HepG2 (cell line): ENCODE data around the gene SLC6A12. TPM values are rescaled to one million over a fixed set of nuclear protein-coding genes. Genes with fewer than 3 reads are reported as not detected.

Source experiments
- ATF7 ChIP-seq, 2 experiments: fragments of 450-650 bp in 1 of 2; sonication (generic) in 1 of 2; formaldehyde crosslinking in 1 of 2; IDR thresholded peaks; 2 replicates each; pipeline versions ENCODE4 v1.4.0 to v1.6.1; 2016 to 2020; ENCODE audit warnings: antibody characterized with exemption in 1 of 2, mild to moderate bottlenecking in 1 of 2, missing genetic modification reagents in 1 of 2
- HDAC6 ChIP-seq: fragments of 200-600 bp; sonication (generic); IDR thresholded peaks from 2 replicates; pipeline ENCODE4 v1.7.0; 2017; ENCODE audit warnings: mild to moderate bottlenecking, antibody characterized with exemption, low read length, low read depth
- IRX3 ChIP-seq: sonication (generic); formaldehyde crosslinking; IDR thresholded peaks from 2 replicates; pipeline ENCODE4 v1.8.1; 2023; ENCODE audit warnings: mild to moderate bottlenecking, low read depth, missing genetic modification reagents, borderline replicate concordance
- KDM2A ChIP-seq: sonication (generic); formaldehyde crosslinking; IDR thresholded peaks from 2 replicates; pipeline ENCODE4 v1.4.0; 2020; ENCODE audit warnings: low read depth, missing genetic modification reagents, borderline replicate concordance
- LCORL ChIP-seq, 2 experiments: fragments of 450-650 bp in 1 of 2; sonication (generic) in 1 of 2; formaldehyde crosslinking in 1 of 2; IDR thresholded peaks; 2 replicates each; pipeline versions ENCODE4 v1.5.0 to v1.6.1; 2017 to 2020; ENCODE audit warnings: antibody characterized with exemption in 1 of 2, missing genetic modification reagents in 1 of 2
- NCOA1 ChIP-seq: sonication (generic); formaldehyde crosslinking; IDR thresholded peaks from 2 replicates; pipeline ENCODE4 v1.9.0; 2021; ENCODE audit warnings: missing genetic modification reagents
- SRY ChIP-seq: sonication (generic); formaldehyde crosslinking; IDR thresholded peaks from 2 replicates; pipeline ENCODE4 v1.8.0; 2022; ENCODE audit warnings: mild to moderate bottlenecking, missing genetic modification reagents
- THAP11 ChIP-seq: IDR thresholded peaks from 2 replicates; pipeline ENCODE4 v1.6.1; 2016; ENCODE audit warnings: missing biosample characterization, missing genetic modification reagents
- YEATS2 ChIP-seq: sonication (generic); formaldehyde crosslinking; IDR thresholded peaks from 2 replicates; pipeline ENCODE4 v1.4.0; 2020; ENCODE audit warnings: missing genetic modification reagents, borderline replicate concordance
- ZMYM4 ChIP-seq: sonication (generic); formaldehyde crosslinking; IDR thresholded peaks from 2 replicates; pipeline ENCODE4 v1.8.1; 2023; ENCODE audit warnings: mild to moderate bottlenecking, missing genetic modification reagents
- ZNF44 ChIP-seq: sonication (generic); formaldehyde crosslinking; IDR thresholded peaks from 2 replicates; pipeline ENCODE4 v1.5.1; 2020; ENCODE audit warnings: mild to moderate bottlenecking, missing genetic modification reagents
- polyA plus RNA-seq, 8 experiments: library from polyadenylated mRNA; depleted of rRNA in 3 of 8; stranded (reverse) in 7 of 8; unstranded in 1 of 8; fragments of >200 nt; fragmentation: Illumina TruSeq in 4 of 8; extraction: Trizol in 4 of 8; gene quantifications; 2 replicates each; pipeline versions ENCODE4 v1.2.1 to v1.2.3, GENCODE V29; 2011 to 2016; ENCODE audit warnings: low read depth in 4 of 8, missing spikeins in 1 of 8, mixed read lengths in 1 of 8; ENCODE audit not compliant: insufficient read depth in 1 of 8
- total RNA-seq, 5 experiments: library from RNA; depleted of rRNA; stranded (reverse); fragments of >200 nt; fragmentation: Illumina TruSeq; extraction: Trizol; gene quantifications; 2 replicates each; pipeline ENCODE4 v1.2.3, GENCODE V29; 2016; ENCODE audit warnings: low read depth in 1 of 5
- TF ChIP-seq, protein P1 (sequence below): sonication (generic); formaldehyde crosslinking; IDR thresholded peaks from 2 replicates; pipeline ENCODE4 v1.5.0; 2020; ENCODE audit warnings: mild to moderate bottlenecking, missing genetic modification reagents, moderate library complexity
- TF ChIP-seq, protein P2 (sequence below): sonication (generic); formaldehyde crosslinking; IDR thresholded peaks from 2 replicates; pipeline ENCODE4 v1.5.1; 2020; ENCODE audit warnings: missing genetic modification reagents, mild to moderate bottlenecking, borderline replicate concordance
- TF ChIP-seq, protein P3 (sequence below): sonication (generic); formaldehyde crosslinking; conservative IDR thresholded peaks from 2 replicates; pipeline ENCODE4 v1.4.0; 2020; ENCODE audit warnings: missing genetic modification reagents
- TF ChIP-seq, protein P4 (sequence below): sonication (generic); formaldehyde crosslinking; IDR thresholded peaks from 2 replicates; pipeline ENCODE4 v1.4.0; 2020; ENCODE audit warnings: missing genetic modification reagents
- TF ChIP-seq, protein P5 (sequence below): sonication (generic); formaldehyde crosslinking; IDR thresholded peaks from 2 replicates; pipeline ENCODE4 v1.8.1; 2022; ENCODE audit warnings: low read depth, mild to moderate bottlenecking, missing genetic modification reagents

Gene SLC6A12
- total and polyA plus RNA-seq, 2 of the 13 experiments (the other 11 are each of a cell fraction or from before 2014, with no cell fraction given) = 3.7 to 18.8 TPM

DNA sequence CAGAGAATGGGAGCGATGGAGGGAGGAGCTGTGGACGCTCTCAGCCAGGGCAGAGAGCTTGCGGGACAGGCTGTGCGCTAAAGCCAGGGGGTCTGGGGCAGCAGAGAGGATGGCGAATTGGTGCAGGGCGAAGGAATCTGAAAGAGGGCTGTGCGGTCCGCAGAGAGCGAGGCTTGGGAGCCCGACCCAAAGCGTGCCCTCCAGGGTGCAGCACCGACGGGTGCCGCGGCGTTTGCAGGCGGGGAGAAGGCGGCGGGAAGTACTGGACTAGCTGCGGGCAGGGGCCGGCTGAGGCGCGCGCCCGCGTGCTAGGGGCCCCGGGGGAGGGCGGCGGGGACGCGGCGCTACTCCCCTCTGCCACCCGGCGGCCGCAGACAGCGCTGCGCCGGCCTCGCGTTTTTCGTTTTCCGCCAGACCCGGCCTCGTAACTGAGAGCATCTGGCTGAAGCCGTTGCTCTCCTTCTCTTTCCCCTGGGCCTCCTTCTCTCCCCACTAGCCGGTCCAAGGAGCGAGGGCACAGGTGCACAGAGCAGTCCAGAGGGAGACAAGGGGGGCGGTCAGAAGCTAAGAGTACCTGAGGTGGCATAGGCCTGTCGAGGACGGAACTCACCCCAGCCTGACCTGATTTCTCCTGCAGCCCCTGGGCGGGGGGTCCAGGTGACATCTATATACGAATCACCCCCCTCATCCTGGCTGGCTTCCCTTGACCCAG is 24.9 kb downstream of the SLC6A12 start (continued):
- TF ChIP-seq, protein P1, sequence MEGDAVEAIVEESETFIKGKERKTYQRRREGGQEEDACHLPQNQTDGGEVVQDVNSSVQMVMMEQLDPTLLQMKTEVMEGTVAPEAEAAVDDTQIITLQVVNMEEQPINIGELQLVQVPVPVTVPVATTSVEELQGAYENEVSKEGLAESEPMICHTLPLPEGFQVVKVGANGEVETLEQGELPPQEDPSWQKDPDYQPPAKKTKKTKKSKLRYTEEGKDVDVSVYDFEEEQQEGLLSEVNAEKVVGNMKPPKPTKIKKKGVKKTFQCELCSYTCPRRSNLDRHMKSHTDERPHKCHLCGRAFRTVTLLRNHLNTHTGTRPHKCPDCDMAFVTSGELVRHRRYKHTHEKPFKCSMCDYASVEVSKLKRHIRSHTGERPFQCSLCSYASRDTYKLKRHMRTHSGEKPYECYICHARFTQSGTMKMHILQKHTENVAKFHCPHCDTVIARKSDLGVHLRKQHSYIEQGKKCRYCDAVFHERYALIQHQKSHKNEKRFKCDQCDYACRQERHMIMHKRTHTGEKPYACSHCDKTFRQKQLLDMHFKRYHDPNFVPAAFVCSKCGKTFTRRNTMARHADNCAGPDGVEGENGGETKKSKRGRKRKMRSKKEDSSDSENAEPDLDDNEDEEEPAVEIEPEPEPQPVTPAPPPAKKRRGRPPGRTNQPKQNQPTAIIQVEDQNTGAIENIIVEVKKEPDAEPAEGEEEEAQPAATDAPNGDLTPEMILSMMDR = peak; percentile 75
- TF ChIP-seq, protein P2, sequence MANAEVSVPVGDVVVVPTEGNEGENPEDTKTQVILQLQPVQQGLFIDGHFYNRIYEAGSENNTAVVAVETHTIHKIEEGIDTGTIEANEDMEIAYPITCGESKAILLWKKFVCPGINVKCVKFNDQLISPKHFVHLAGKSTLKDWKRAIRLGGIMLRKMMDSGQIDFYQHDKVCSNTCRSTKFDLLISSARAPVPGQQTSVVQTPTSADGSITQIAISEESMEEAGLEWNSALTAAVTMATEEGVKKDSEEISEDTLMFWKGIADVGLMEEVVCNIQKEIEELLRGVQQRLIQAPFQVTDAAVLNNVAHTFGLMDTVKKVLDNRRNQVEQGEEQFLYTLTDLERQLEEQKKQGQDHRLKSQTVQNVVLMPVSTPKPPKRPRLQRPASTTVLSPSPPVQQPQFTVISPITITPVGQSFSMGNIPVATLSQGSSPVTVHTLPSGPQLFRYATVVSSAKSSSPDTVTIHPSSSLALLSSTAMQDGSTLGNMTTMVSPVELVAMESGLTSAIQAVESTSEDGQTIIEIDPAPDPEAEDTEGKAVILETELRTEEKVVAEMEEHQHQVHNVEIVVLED = no peak
- TF ChIP-seq, protein P3, sequence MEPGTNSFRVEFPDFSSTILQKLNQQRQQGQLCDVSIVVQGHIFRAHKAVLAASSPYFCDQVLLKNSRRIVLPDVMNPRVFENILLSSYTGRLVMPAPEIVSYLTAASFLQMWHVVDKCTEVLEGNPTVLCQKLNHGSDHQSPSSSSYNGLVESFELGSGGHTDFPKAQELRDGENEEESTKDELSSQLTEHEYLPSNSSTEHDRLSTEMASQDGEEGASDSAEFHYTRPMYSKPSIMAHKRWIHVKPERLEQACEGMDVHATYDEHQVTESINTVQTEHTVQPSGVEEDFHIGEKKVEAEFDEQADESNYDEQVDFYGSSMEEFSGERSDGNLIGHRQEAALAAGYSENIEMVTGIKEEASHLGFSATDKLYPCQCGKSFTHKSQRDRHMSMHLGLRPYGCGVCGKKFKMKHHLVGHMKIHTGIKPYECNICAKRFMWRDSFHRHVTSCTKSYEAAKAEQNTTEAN = no peak
- peak; percentile 28; the same call in 1 of the 2 replicates for TF ChIP-seq THAP11 (CRISPR knock-in tag)
- TF ChIP-seq NCOA1 (CRISPR knock-in tag) = peak; percentile 63; the same call in 1 of the 2 replicates
- no peak for TF ChIP-seq HDAC6
- TF ChIP-seq, protein P4, sequence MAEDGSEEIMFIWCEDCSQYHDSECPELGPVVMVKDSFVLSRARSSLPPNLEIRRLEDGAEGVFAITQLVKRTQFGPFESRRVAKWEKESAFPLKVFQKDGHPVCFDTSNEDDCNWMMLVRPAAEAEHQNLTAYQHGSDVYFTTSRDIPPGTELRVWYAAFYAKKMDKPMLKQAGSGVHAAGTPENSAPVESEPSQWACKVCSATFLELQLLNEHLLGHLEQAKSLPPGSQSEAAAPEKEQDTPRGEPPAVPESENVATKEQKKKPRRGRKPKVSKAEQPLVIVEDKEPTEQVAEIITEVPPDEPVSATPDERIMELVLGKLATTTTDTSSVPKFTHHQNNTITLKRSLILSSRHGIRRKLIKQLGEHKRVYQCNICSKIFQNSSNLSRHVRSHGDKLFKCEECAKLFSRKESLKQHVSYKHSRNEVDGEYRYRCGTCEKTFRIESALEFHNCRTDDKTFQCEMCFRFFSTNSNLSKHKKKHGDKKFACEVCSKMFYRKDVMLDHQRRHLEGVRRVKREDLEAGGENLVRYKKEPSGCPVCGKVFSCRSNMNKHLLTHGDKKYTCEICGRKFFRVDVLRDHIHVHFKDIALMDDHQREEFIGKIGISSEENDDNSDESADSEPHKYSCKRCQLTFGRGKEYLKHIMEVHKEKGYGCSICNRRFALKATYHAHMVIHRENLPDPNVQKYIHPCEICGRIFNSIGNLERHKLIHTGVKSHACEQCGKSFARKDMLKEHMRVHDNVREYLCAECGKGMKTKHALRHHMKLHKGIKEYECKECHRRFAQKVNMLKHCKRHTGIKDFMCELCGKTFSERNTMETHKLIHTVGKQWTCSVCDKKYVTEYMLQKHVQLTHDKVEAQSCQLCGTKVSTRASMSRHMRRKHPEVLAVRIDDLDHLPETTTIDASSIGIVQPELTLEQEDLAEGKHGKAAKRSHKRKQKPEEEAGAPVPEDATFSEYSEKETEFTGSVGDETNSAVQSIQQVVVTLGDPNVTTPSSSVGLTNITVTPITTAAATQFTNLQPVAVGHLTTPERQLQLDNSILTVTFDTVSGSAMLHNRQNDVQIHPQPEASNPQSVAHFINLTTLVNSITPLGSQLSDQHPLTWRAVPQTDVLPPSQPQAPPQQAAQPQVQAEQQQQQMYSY (CRISPR knock-in tag) = no peak
- TF ChIP-seq KDM2A (CRISPR knock-in tag) = peak; percentile 26; the same call in 1 of the 2 replicates
- no peak for TF ChIP-seq IRX3
- TF ChIP-seq, protein P5, sequence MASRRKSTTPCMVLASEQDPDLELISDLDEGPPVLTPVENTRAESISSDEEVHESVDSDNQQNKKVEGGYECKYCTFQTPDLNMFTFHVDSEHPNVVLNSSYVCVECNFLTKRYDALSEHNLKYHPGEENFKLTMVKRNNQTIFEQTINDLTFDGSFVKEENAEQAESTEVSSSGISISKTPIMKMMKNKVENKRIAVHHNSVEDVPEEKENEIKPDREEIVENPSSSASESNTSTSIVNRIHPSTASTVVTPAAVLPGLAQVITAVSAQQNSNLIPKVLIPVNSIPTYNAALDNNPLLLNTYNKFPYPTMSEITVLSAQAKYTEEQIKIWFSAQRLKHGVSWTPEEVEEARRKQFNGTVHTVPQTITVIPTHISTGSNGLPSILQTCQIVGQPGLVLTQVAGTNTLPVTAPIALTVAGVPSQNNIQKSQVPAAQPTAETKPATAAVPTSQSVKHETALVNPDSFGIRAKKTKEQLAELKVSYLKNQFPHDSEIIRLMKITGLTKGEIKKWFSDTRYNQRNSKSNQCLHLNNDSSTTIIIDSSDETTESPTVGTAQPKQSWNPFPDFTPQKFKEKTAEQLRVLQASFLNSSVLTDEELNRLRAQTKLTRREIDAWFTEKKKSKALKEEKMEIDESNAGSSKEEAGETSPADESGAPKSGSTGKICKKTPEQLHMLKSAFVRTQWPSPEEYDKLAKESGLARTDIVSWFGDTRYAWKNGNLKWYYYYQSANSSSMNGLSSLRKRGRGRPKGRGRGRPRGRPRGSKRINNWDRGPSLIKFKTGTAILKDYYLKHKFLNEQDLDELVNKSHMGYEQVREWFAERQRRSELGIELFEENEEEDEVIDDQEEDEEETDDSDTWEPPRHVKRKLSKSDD (CRISPR knock-in tag) = no peak
- TF ChIP-seq LCORL (IDR thresholded peaks at IDR 0.05) = no peak
- peak; percentile 31; the same call in 1 of the 2 replicates for TF ChIP-seq LCORL (CRISPR knock-in tag; IDR thresholded peaks at IDR 0.05)
- TF ChIP-seq ZNF44 = no peak
- no peak for TF ChIP-seq YEATS2
- no peak for TF ChIP-seq ATF7 (IDR thresholded peaks at IDR 0.05)
- TF ChIP-seq ATF7 (CRISPR knock-in tag; IDR thresholded peaks at IDR 0.05) = no peak
- no peak for TF ChIP-seq SRY (CRISPR knock-in tag)
- peak; percentile 51; the same call in 1 of the 2 replicates for TF ChIP-seq ZMYM4 (CRISPR knock-in tag)
